GM19240 (cell line): ENCODE measurements around the gene SMC6.

Source experiments
- DNase-seq: peaks from one replicate; pipeline ENCODE4 v3.0.0; 2011; ENCODE audit warnings: low spot score; ENCODE audit not compliant: insufficient read length

SMC6 gene

DNA sequence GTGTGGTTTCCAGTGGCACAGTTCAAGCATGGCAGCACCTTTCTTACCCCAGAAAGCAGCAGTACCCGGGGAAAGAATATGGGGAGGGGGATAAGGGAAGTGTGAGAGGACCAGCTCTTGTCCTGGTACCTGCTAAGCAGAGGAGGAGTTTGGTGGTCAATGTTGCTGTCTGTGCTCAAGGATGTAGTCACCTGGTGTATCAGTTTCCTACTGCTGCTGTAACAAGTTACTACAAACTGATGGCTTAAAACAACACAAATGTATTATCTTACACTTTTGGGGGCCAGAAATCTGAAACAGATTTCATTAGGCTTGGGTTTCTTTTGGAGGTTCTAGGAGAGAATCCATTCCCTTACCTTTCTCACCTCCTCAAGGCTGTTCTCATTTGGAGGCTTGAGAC is 135.7 kb downstream of the SMC6 start:
- DNase-seq = no peak

DNA sequence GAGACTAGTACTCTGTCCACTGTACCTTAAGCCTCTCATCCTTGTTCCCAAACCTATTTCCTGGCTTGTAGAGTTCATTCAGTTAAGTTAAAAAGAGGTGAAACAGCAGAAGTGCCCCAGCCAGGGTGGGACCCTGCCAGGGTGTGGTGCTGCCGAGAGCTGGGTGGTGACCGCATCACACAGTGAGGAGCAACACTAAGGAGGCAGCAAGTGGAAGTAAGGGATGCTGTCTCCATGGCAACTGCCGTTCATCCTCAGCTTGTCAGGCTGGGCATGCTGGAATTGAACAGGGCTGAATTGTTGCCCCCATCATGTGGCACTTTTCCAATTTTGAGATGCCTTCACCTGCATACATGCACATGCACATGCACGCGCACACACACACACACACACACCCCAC is 136.1 kb downstream of the SMC6 start:
- no peak for DNase-seq

DNA sequence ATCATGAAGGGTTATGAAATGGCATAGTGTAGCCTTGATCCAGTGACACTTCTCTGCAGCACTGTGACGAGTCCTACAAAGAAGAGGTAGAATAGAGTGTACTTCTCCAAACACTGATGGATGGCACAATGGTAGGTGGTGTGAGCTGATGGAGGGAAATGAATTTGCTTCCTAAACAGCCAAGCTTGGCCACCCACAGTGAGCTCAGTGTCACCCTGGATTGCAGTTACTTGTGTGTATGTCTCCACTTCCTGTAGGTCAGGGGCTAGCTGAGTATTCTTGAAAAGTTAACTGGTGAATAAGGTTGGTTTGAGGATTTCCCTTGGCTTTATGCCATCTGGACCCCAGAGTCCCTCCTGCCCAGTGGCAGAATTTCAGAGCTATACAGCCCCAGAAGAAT is 137.2 kb downstream of the SMC6 start:
- no peak for DNase-seq

DNA sequence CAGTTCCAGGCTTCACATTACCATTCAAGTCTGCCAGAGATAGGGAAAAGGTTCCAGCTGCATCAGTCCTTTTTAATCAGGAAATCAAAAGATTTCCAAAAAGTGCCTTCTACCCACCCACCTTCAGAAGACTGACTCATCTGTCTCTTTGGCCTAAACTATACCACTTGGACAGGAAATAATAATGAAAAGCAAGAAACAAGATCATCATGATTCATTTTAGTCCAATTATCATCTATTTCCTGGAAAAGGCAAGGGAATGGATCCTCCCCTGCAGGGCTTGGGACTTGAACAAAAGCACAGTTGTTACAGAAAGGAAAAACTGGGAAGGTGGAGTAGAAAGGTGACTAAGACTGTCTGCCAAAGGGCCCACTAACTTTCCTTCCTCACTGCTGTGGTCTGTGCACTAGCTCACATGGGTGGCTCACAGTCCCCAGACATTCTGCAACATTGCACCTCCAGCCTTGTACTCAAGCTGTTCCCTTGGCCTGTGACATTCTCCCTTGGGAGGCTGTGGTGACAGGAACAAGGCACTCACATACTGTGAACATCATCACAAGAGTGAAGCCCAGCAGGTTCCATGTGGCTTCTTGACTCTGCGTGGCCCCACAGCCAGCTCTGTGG is 137.8 kb downstream of the SMC6 start:
- no peak for DNase-seq

DNA sequence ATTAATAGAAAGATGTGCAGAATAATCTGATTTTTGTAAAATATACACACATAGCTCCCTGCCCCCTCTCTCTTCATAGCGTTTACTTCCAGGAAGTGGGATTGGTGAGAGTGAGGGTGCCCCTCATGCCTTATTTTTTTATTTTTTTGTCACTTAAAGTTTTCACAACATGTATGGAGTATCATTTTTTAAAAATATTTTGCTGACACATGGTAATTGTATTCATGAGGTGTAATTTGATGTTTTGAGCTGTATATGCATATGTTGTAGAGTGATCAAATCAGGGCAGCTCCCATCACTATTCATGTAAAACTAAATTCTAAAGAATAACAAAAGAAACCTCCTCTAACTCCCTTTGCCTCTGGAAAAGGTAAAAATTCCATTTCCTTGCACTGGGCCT is 138.5 kb downstream of the SMC6 start:
- no peak for DNase-seq

DNA sequence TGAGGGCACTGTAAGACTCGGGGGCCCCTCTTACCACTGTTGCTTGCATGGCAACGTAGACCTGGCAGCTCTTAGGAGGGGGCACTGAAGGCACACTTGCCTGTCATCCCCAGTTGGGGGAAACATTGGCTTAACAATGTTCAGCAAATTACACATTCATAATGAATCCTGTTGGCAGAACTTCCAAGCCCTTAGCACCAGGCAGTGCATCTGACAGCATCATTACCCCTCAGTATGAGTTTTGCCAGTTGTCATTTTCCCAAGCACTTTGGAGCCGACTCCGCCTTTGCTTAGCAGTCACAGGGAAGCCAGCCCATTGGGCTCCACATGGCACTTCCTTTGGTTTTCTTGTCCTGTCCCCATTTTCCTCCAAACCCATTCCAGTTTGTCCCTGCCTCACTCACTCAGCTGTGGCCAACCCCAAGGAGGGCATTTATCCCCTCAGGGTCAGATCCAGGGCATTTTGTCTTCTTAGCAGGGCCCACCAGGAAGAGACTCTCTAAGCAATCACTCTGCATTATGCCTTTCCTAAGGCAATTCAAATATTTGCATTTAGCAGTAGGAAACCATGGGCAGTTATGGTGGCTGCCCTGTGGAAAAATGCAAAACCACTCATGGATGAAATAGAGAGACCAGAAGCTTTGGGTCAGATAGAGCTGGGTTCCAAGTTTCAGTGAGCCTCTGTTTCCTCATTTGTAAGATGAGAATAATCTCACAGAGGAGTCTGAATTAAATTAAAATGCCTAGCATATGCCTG is 139.3 kb downstream of the SMC6 start:
- DNase-seq = no peak
